SK-N-SH treated with all-trans-retinoic acid at 6 μM for 48 hours (cell line): ENCODE measurements around the gene RNMT.

Experiments used
- ESRRG ChIP-seq: fragments of 250-450 bp; sonication (Bioruptor Pico); IDR thresholded peaks from 2 replicates; pipeline ENCODE4 v1.6.1; 2021; ENCODE audit warnings: mild to moderate bottlenecking
- ISL1 ChIP-seq: fragments of 250-450 bp; sonication (Bioruptor Pico); IDR thresholded peaks from 2 replicates; pipeline ENCODE4 v2.1.2; 2022; ENCODE audit warnings: mild to moderate bottlenecking, moderate library complexity
- PPARA ChIP-seq: fragments of 250-450 bp; sonication (Bioruptor Pico); IDR thresholded peaks from 2 replicates; pipeline ENCODE4 v1.5.0; 2020; ENCODE audit warnings: mild to moderate bottlenecking, borderline replicate concordance
- RARB ChIP-seq: fragments of 250-450 bp; sonication (Bioruptor Pico); IDR thresholded peaks from 2 replicates; pipeline ENCODE4 v1.8.0; 2021; ENCODE audit warnings: mild to moderate bottlenecking, moderate library complexity
- TCF4 ChIP-seq: fragments of 250-450 bp; sonication (Bioruptor Pico); IDR thresholded peaks from 2 replicates; pipeline ENCODE4 v1.8.0; 2021; ENCODE audit warnings: mild to moderate bottlenecking, moderate library complexity, borderline replicate concordance
- TOX ChIP-seq: fragments of 250-450 bp; sonication (Bioruptor Pico); IDR thresholded peaks from 2 replicates; pipeline ENCODE4 v1.8.0; 2021; ENCODE audit warnings: mild to moderate bottlenecking, moderate library complexity, borderline replicate concordance
- ZFP3 ChIP-seq: fragments of 250-450 bp; sonication (Bioruptor Pico); IDR thresholded peaks from 2 replicates; pipeline ENCODE4 v1.5.0; 2020; ENCODE audit warnings: mild to moderate bottlenecking, moderate library complexity
- ZFP30 ChIP-seq: fragments of 450-650 bp; formaldehyde crosslinking; IDR thresholded peaks from 2 replicates; pipeline ENCODE4 v1.5.0; 2022; ENCODE audit warnings: mild to moderate bottlenecking, moderate library complexity
- ZNF70 ChIP-seq: fragments of 450-650 bp; formaldehyde crosslinking; IDR thresholded peaks from 2 replicates; pipeline ENCODE4 v1.5.0; 2020; ENCODE audit warnings: mild to moderate bottlenecking, moderate library complexity
- ZNF8 ChIP-seq: fragments of 450-650 bp; formaldehyde crosslinking; IDR thresholded peaks from 2 replicates; pipeline ENCODE4 v1.5.0; 2020; ENCODE audit warnings: mild to moderate bottlenecking, moderate library complexity
- TF ChIP-seq, protein P1 (sequence below): fragments of 250-450 bp; sonication (Bioruptor Pico); IDR thresholded peaks from 2 replicates; pipeline ENCODE4 v1.8.0; 2020; ENCODE audit warnings: mild to moderate bottlenecking, moderate library complexity, borderline replicate concordance
- TF ChIP-seq, protein P2 (sequence below): fragments of 250-450 bp; sonication (Bioruptor Pico); IDR thresholded peaks from 2 replicates; pipeline ENCODE4 v1.5.1; 2020; ENCODE audit warnings: low read depth, mild to moderate bottlenecking, moderate library complexity

DNA sequence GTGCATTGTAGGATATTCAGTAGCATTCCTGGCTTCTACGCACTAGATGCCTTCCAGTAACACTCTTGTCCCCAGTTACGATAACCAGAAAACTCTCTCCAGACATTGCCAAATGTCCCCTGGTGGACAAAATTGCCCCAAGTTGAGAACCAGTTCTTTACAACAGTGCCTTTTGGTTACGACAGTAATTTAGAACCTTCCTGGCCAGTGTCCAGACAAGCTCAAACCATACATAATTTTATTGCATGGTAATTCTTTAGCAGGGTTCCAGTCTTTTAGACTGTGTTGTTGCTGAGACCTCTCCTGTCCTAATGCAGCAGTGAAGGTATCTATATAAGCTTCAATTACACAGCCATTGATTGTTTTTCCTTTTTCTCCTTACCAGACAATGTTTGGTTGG is 20.2 kb downstream of the RNMT start:
- TF ChIP-seq TOX (no peak), ISL1 (CRISPR knock-in tag) (no peak), PPARA (CRISPR knock-in tag) (no peak), ZFP3 (CRISPR knock-in tag) (no peak), ZNF8 (CRISPR knock-in tag) (no peak), ZNF70 (CRISPR knock-in tag) (no peak), ZFP30 (no peak), RARB (no peak), TCF4 (CRISPR knock-in tag) (no peak), ESRRG (CRISPR knock-in tag) (no peak)
- TF ChIP-seq, protein P1, sequence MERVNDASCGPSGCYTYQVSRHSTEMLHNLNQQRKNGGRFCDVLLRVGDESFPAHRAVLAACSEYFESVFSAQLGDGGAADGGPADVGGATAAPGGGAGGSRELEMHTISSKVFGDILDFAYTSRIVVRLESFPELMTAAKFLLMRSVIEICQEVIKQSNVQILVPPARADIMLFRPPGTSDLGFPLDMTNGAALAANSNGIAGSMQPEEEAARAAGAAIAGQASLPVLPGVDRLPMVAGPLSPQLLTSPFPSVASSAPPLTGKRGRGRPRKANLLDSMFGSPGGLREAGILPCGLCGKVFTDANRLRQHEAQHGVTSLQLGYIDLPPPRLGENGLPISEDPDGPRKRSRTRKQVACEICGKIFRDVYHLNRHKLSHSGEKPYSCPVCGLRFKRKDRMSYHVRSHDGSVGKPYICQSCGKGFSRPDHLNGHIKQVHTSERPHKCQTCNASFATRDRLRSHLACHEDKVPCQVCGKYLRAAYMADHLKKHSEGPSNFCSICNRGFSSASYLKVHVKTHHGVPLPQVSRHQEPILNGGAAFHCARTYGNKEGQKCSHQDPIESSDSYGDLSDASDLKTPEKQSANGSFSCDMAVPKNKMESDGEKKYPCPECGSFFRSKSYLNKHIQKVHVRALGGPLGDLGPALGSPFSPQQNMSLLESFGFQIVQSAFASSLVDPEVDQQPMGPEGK (CRISPR knock-in tag), result no peak
- TF ChIP-seq, protein P2, sequence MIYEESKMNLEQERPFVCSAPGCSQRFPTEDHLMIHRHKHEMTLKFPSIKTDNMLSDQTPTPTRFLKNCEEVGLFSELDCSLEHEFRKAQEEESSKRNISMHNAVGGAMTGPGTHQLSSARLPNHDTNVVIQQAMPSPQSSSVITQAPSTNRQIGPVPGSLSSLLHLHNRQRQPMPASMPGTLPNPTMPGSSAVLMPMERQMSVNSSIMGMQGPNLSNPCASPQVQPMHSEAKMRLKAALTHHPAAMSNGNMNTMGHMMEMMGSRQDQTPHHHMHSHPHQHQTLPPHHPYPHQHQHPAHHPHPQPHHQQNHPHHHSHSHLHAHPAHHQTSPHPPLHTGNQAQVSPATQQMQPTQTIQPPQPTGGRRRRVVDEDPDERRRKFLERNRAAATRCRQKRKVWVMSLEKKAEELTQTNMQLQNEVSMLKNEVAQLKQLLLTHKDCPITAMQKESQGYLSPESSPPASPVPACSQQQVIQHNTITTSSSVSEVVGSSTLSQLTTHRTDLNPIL (CRISPR knock-in tag), result no peak
